Ishikawa (cell line): Measurements from ENCODE around the gene SRD5A1.

Experiments
- EP300 ChIP-seq: IDR thresholded peaks from 2 replicates; pipeline ENCODE4 v1.6.1; 2012; ENCODE audit warnings: borderline replicate concordance
- TF ChIP-seq, protein P1 (sequence below): IDR thresholded peaks from 2 replicates; pipeline ENCODE4 v1.6.1; 2012
- TF ChIP-seq, protein P2 (sequence below): IDR thresholded peaks from 2 replicates; pipeline ENCODE4 v1.6.1; 2012; ENCODE audit warnings: low read depth, mild to moderate bottlenecking

DNA sequence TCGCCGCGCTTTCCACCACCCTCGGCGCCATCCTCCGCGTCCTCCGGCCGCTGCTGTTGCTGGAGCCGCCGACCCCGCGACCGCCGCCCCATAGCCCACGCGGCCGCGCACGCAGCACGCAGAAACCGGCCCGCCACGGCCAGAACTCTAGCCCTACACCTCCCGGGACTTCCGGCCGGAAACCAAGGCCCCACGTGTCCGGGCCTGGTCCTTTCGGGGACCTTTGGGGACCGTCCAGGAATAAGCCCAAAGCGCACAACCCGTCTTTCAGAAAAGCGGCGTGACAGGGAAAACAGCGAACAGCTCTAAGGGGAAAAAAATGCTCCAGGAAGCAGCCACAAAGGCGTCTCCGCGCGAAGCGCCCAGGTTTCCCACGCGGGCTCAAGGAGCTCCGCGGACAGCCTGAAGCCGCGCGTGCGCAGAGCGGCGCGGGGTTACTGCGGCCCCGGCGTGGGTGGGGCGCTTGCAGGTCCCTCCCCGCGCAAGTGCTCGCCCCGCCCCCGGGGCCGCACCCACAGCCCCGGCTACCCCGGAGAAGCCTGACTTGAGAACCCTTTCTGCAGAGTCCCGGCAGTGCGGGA, at the start of gene SRD5A1, which contains the start of gene NSUN2:
- TF ChIP-seq, protein P1, sequence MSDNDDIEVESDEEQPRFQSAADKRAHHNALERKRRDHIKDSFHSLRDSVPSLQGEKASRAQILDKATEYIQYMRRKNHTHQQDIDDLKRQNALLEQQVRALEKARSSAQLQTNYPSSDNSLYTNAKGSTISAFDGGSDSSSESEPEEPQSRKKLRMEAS = peak; percentile 85
- TF ChIP-seq, protein P2, sequence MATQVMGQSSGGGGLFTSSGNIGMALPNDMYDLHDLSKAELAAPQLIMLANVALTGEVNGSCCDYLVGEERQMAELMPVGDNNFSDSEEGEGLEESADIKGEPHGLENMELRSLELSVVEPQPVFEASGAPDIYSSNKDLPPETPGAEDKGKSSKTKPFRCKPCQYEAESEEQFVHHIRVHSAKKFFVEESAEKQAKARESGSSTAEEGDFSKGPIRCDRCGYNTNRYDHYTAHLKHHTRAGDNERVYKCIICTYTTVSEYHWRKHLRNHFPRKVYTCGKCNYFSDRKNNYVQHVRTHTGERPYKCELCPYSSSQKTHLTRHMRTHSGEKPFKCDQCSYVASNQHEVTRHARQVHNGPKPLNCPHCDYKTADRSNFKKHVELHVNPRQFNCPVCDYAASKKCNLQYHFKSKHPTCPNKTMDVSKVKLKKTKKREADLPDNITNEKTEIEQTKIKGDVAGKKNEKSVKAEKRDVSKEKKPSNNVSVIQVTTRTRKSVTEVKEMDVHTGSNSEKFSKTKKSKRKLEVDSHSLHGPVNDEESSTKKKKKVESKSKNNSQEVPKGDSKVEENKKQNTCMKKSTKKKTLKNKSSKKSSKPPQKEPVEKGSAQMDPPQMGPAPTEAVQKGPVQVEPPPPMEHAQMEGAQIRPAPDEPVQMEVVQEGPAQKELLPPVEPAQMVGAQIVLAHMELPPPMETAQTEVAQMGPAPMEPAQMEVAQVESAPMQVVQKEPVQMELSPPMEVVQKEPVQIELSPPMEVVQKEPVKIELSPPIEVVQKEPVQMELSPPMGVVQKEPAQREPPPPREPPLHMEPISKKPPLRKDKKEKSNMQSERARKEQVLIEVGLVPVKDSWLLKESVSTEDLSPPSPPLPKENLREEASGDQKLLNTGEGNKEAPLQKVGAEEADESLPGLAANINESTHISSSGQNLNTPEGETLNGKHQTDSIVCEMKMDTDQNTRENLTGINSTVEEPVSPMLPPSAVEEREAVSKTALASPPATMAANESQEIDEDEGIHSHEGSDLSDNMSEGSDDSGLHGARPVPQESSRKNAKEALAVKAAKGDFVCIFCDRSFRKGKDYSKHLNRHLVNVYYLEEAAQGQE = no peak
- TF ChIP-seq EP300 = no peak
